HEK293 (cell line): ENCODE data around the gene TMEM184B.

Experiments
- ZNF549 ChIP-seq: fragments of 450-650 bp; IDR thresholded peaks from 2 replicates; pipeline ENCODE4 v1.5.1; 2018; ENCODE audit warnings: missing biosample characterization, missing genetic modification characterization, mild to moderate bottlenecking, inconsistent platforms, moderate library complexity
- ZNF777 ChIP-seq: fragments of 450-650 bp; formaldehyde crosslinking; IDR thresholded peaks from 2 replicates; pipeline ENCODE4 v1.5.1; 2017; ENCODE audit warnings: missing biosample characterization, missing genetic modification characterization, borderline replicate concordance

DNA sequence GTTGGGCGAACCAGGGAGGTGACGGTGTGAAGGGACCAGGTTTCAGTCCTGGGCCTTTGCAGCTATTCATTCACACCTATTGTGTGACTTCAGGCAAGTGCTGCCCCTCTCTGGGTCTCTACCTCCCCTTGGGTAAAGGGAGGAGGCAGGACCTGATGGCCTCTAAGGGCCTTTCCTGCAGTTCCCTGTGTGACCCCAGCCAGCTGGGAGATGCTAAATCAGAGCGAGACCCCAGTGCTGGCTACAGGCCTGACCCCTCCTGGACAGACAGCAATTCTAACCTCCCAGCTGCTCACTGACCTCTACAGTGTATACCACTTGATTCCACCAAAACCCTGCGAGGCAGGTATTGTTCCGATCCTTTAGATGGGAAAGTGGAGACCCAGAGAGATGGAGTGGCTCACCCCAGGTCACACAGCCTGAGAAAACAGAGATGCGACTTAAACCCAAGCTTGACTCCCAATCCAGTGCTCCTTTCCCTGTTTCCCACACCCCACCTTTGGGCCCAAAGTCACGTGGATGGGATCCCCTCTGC lies 64.8 kb downstream of the TMEM184B start:
- no peak for TF ChIP-seq ZNF777 (tag by site-specific recombination)
- TF ChIP-seq ZNF549 (tag by site-specific recombination) = no peak
